Measurements from ENCODE around the gene RAB11FIP4. TPM values are rescaled to one million over a fixed set of nuclear protein-coding genes. Genes with fewer than 3 reads are reported as not detected.

RAB11FIP4 gene
- total and polyA plus RNA-seq, 10 of the 15 experiments (the other 5 are each of a cell fraction or from before 2014, with no cell fraction given), result 1.4 to 27.0 (median 17.6) TPM

DNA sequence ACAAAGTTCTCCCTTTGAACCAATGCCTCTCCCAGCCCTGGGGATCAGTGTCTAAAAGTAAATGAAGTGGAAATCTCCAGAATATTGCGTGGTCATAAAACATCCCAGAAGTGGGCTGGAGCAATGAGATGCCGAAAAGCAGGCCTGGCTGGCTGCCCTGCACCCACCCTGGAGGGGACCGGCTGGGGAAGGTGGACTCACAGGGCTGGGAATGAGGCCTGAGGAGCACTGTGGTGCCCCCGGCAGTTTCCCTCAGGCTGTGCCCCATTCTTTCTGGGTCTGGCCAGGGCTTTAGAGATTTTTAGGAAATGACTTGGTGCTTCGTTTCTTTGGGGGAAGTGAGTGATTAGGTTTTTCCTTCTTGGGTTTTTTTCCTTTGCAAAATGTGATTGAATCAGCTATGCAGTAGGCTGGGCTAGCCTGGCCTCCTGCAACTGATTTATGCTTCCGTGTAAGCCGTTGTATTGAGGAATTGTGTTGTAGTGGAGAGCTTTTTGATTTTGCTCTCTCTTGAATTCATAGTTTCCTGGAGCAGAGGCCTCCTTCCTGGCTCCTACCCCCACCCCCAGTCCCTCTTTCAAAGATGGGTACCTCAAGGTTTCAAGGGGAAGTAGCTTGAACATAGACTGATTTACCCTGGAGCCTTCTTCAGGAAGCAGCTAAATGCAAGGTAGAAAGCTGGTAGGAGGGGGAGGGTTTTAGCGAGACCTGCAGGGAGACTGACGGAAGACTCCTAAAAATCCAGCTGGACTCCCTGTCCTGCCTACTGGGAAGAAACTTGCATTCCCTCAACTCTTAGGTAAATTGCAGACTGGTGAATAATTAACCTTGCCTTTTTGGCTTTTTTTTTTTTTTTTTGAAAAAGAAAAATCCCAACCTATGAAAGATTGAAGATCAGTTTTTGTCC is 170.2 kb downstream of the RAB11FIP4 start:
- H3K9ac ChIP-seq (ENCODE audit: control insufficient read depth, insufficient read depth, low read length), result no peak overlapping the region
- in situ Hi-C loops (cut with MboI), result no loop called here
- H3K4me1 ChIP-seq (ENCODE audit: control insufficient read depth, insufficient read depth, low read length), result no peaks in the 10 kb centered on the region
- ChIA-PET CTCF (interaction anchor here (0.6 to 6.4 kb wide), 6 partner anchors 9 to 352 kb away, joined by 3 to 55 read pairs (median 3); no protein-coding TSS in a partner anchor), POLR2A (interaction anchor here (0.7 kb wide), 2 partner anchors 11 to 69 kb away, joined by 3 to 4 read pairs; no protein-coding TSS in a partner anchor), RAD21 (ENCODE audit: unreplicated experiment) (interaction anchor here (1.7 kb wide), 1 partner anchor 280 kb away, joined by 6 read pairs; no protein-coding TSS in a partner anchor), SMC1A (ENCODE audit: uncharacterized antibody, unreplicated experiment) (interaction anchor here (0.7 to 1.4 kb wide), 4 partner anchors 11 to 34 kb away, joined by 3 to 4 read pairs (median 4); no protein-coding TSS in a partner anchor)
- 61% methylated on average over 9 of the region's 9 CpGs for WGBS (ENCODE audit: insufficient coverage, insufficient replicate concordance, low lambda C conversion rate, missing lambda C conversion rate)
- DNase-seq (ENCODE audit: low read depth, low spot score) (no peak), FAIRE-seq (no peak), ATAC-seq (no peak)
- H3K27me3 ChIP-seq (replicated peaks in 1 of 2; ENCODE audit: control insufficient read depth in 2 of 2, insufficient read depth in 2 of 2, low read length in 1 of 2), result peaks cover 0 to 5% of the 10 kb centered on the region in 2 experiments; a peak in 2 of 4 replicates
- BruUV-seq (replicated peaks), result no TSS peak
- no peaks in the 10 kb centered on the region for H3K36me3 ChIP-seq (ENCODE audit: control insufficient read depth in 2 of 2, insufficient read depth in 2 of 2, low read length in 1 of 2)
- no peaks in the 10 kb centered on the region for H4K20me1 ChIP-seq (ENCODE audit: control insufficient read depth, insufficient read depth)
- H3K27ac ChIP-seq (ENCODE audit: control insufficient read depth, insufficient read depth), result no peak overlapping the region
- H3K4me3 ChIP-seq, result no peak overlapping the region
- no peak overlapping the region for H2AFZ ChIP-seq (ENCODE audit: control insufficient read depth, low read depth, low read length)
- H3K9me3 ChIP-seq (replicated peaks; ENCODE audit: control insufficient read depth, insufficient read depth, low read length), result no peaks in the 10 kb centered on the region
- H3K79me2 ChIP-seq (ENCODE audit: control insufficient read depth, insufficient read depth, low read length), result no peaks in the 10 kb centered on the region
- H3K4me2 ChIP-seq (ENCODE audit: control insufficient read depth, insufficient read depth), result no peak overlapping the region
- intact Hi-C loops (cut with micrococcal nuclease; ENCODE audit: unreplicated experiment), result no loop called here
- no peak for TF ChIP-seq SIX5 (IDR thresholded peaks at IDR 0.05; ENCODE audit: low read depth, low read length, severe bottlenecking)
- TF ChIP-seq ZNF24 (IDR thresholded peaks at IDR 0.05), result no peak
- no peak for TF ChIP-seq POLR2AphosphoS5 (IDR thresholded peaks at IDR 0.05; ENCODE audit: low read length)
- no peak for TF ChIP-seq MEF2B (IDR thresholded peaks at IDR 0.05; ENCODE audit: partially characterized antibody, poor library complexity, severe bottlenecking)
- TF ChIP-seq ZNF384 (IDR thresholded peaks at IDR 0.05; ENCODE audit: borderline replicate concordance, low read depth, low read length), result no peak
- TF ChIP-seq, protein P1, sequence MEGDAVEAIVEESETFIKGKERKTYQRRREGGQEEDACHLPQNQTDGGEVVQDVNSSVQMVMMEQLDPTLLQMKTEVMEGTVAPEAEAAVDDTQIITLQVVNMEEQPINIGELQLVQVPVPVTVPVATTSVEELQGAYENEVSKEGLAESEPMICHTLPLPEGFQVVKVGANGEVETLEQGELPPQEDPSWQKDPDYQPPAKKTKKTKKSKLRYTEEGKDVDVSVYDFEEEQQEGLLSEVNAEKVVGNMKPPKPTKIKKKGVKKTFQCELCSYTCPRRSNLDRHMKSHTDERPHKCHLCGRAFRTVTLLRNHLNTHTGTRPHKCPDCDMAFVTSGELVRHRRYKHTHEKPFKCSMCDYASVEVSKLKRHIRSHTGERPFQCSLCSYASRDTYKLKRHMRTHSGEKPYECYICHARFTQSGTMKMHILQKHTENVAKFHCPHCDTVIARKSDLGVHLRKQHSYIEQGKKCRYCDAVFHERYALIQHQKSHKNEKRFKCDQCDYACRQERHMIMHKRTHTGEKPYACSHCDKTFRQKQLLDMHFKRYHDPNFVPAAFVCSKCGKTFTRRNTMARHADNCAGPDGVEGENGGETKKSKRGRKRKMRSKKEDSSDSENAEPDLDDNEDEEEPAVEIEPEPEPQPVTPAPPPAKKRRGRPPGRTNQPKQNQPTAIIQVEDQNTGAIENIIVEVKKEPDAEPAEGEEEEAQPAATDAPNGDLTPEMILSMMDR (IDR thresholded peaks at IDR 0.05 in 2 of 3, conservative IDR thresholded peaks at IDR 0.05 in 1 of 3; ENCODE audit: control insufficient read depth in 2 of 3, extremely low read depth in 1 of 3, insufficient read depth in 1 of 3, low read depth in 3 of 3, low read length in 3 of 3), result no peak
- TF ChIP-seq, protein P2, sequence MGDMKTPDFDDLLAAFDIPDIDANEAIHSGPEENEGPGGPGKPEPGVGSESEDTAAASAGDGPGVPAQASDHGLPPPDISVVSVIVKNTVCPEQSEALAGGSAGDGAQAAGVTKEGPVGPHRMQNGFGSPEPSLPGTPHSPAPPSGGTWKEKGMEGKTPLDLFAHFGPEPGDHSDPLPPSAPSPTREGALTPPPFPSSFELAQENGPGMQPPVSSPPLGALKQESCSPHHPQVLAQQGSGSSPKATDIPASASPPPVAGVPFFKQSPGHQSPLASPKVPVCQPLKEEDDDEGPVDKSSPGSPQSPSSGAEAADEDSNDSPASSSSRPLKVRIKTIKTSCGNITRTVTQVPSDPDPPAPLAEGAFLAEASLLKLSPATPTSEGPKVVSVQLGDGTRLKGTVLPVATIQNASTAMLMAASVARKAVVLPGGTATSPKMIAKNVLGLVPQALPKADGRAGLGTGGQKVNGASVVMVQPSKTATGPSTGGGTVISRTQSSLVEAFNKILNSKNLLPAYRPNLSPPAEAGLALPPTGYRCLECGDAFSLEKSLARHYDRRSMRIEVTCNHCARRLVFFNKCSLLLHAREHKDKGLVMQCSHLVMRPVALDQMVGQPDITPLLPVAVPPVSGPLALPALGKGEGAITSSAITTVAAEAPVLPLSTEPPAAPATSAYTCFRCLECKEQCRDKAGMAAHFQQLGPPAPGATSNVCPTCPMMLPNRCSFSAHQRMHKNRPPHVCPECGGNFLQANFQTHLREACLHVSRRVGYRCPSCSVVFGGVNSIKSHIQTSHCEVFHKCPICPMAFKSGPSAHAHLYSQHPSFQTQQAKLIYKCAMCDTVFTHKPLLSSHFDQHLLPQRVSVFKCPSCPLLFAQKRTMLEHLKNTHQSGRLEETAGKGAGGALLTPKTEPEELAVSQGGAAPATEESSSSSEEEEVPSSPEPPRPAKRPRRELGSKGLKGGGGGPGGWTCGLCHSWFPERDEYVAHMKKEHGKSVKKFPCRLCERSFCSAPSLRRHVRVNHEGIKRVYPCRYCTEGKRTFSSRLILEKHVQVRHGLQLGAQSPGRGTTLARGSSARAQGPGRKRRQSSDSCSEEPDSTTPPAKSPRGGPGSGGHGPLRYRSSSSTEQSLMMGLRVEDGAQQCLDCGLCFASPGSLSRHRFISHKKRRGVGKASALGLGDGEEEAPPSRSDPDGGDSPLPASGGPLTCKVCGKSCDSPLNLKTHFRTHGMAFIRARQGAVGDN (IDR thresholded peaks at IDR 0.05), result no peak
- TF ChIP-seq SIN3A (IDR thresholded peaks at IDR 0.05; ENCODE audit: low read depth, low read length), result no peak
- no peak for TF ChIP-seq BHLHE40 (IDR thresholded peaks at IDR 0.05; ENCODE audit: borderline replicate concordance in 1 of 2, low read depth in 2 of 2, low read length in 1 of 2)
- no peak for TF ChIP-seq MYC (IDR thresholded peaks at IDR 0.05; ENCODE audit: insufficient read depth, insufficient read length, insufficient replicate concordance, low read length, severe bottlenecking)
- TF ChIP-seq JUNB (IDR thresholded peaks at IDR 0.05), result no peak
- TF ChIP-seq KDM1A (IDR thresholded peaks at IDR 0.05; ENCODE audit: borderline replicate concordance), result no peak
